ENCODE measurements around the gene CCDC40.

GRCh38 chr17:80049986-80050385, 13.5 kb downstream of the CCDC40 start:
- TF ChIP-seq EP300 (IDR thresholded peaks at IDR 0.05) (no peak), CTCF (IDR thresholded peaks at IDR 0.05) (no peak), POLR2AphosphoS5 (IDR thresholded peaks at IDR 0.05) (no peak), POLR2A (IDR thresholded peaks at IDR 0.05) (no peak)
